HG02759 (cell line): ENCODE results near the gene ADCK1.
A peak's percentile ranks its signal among the peaks of the same experiment; 100 is the strongest.
"Not testable (repeated sequence)": the region's sequence is repeated elsewhere in the genome, so short reads cannot be mapped to it uniquely, and the experiment has no call there.

Source experiments
- ATAC-seq: cut with Tn5 transposase; IDR thresholded peaks from one replicate; pipeline ENCODE4 v1.9.1; 2021; ENCODE audit warnings: mild to moderate bottlenecking, moderate library complexity; ENCODE audit not compliant: unreplicated experiment

The ADCK1 gene

DNA sequence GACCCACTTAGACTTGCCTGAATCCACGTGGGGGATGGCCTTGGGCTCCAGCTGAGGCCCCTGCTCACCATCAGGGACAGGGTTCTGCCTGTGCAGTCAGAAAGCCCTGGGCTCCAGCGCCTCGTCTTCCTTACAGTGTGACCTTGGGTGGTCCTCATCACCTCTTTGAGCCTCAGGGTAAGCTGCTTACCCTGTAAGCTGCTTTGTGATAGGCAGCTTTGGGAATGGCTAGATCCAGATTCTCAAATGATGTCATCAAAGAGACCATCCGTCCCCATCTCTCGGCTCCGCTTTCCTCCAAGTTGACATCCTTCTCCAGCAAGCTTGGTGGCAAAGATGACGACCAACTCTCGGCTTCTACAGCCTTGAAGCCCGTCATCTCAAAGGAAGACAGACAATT, 127.0 kb downstream of the ADCK1 start:
- ATAC-seq: no peak

DNA sequence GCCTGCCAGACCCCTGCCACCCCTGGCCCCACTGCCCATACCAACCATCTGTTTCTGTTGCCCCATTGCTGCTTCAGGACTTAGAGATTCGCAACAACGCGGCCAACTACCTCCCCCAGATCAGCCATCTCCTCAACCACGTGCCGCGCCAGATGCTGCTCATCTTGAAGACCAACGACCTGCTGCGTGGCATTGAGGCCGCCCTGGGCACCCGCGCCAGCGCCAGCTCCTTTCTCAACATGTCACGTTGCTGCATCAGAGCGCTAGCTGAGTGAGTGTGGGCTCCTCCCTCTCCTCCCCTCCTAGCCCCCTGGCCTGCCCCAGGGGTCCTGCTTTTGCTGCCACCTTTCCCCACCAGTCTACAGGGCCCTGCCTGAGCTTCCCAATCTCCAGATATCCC, 131.5 kb downstream of the ADCK1 start:
- no peak for ATAC-seq

DNA sequence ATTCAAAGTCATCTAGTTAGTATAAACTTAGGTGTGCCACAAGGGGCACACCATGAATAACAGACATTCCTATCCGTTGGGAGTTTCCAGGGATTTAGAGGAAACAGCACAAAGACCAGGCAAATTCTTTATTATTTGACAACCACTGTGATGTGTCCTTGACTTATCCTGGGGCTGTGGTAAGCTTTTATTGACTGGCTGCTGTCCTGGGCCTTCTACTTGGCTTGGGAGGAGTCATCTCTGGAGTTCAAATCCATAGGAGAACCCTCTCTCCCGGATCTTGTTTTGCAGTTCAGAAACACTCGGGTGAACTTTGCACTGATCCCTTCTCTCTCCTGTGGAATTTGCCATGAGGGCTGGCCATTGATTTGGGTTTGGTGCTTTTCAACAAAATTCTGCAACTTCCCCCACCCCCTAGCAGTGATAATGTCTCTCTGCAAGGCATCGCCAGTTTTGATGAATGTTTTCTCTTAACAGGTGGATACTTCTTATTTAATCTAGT, 136.3 kb downstream of the ADCK1 start:
- ATAC-seq: no peak

DNA sequence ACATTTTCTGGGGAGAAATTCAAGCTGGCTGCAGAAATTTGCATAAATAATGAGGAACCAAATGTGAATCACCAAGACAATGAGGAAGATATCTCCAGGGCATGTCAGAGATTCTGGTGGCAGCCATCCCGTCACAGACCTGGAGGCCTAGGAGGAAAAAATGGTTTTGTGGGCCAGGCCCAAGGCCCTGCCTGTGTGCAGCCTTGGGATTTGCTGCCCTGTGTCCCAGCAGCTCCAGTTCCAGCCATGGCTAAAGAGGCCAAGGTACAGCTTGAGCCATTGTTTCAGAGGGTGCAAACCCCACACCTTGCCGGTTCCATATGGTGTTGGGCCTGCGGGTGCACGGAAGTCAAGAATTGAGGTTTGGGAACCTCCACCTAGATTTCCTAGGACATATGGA, 147.5 kb downstream of the ADCK1 start:
- ATAC-seq: no peak

DNA sequence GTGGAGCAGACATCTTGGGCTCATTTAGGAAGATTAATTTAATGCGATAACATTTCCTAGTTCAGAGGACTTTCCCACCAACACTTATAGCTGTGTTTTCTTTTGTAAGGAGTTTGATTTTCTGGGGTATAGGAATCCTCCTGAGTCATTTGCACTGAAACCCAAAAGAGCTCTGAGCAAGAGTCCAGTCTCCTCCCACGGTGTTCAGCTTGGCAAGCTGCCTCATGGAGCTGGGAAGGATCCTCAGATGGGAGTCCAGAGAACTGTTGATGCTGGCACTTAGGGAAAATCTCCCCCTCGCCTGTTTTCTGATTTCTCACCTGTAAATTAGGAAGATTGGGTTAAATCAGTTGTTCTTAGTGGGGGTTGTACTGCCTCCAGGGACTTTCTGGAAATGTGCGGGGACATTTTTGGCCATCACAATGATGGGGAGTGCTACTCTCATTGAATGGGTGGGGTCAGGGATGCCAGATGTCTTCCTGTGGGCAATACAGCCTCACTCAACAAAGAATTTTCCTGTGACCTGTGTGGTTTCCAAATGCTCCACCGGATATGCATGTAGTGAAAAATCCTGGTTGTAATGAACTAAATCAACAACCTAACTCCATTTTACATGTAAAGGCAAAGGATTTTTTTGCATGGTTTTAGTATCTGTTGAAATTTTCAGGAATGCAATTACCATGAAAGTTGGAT, 150.6 kb downstream of the ADCK1 start:
- ATAC-seq: no peak

DNA sequence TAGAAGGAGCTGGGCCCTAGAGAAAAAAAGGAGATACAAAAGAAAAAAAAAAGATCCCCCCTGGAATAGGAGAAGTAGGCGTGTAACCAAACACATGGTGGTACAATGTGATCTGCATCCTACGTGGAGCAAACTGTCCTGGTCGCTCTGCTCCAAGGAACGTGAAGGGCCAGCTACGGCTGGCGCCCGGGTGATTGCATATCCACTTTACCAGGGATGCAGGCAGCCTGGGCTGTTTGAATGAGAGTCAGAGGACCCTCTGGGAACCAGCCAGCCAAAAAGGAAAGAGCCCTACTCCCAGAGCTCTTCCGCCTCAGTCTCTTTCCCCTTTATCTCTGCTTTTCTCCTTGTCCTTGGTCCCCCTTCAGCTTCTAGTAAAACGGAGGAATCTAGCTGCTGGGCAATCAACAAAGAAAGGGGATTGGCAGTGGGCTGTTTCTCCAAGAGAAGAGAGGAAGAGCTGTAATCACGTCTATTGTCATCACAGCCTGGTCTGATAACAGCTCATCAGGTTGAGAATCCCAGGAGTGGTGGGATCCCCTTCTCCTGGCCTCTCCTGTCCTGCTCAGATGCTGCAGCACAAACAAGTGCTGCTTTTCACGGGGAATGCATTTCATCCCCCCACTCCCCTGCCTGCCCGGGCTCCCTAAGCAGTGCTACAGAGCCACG, 156.0 kb downstream of the ADCK1 start:
- ATAC-seq: no peak

DNA sequence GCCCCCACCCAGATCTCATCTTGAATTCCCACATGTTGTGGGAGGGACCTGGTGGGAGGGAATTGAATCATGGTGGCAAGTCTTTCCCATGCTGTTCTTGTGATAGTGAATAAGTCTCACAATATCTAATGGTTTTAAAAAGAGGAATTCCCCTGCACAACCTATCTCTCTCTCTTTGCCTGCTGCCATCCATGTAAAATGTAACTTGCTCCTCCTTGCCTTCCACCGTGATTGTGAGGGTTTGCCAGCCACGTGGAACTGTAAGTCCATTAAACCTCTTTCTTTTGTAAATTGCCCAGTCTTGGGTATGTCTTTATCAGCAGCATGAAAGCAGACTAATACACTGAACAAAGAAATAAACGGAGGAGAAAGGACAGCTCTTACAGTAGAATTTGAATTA, 159.8 kb downstream of the ADCK1 start:
- not testable (repeated sequence) for ATAC-seq

DNA sequence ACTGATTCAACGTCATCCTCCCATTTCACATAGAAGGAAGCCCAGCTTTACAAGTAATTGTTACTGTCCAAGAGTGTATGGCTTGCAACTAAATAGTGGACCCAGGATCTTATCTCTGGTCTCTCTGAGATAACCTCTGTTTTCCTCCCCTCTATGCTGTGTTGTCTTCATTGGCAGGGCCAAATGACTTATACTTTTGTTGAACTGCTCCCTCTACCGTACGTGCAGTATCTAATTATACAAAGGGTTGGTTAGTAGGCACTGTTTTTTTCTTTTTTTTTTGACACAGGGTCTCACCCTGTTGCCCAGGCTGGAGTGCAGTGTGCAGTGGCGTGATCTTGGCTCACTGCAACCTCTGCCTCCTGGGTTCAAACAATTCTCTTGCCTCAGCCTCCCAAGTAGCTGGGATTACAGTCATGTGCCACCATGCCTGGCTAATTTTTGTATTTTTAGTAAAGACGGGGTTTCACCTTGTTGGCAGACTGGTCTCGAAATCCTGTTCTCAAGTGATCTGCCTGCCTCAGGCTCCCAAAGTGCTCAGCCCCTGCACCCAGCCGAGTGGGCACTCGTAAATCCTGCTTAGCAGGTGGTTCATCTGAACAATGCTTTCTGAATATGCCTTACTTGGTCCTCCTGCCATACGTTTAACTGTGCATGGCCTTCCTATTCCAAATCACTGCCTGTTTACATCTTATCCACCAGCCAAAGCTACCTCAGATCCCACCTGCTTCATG, 162.1 kb downstream of the ADCK1 start:
- no peak for ATAC-seq

DNA sequence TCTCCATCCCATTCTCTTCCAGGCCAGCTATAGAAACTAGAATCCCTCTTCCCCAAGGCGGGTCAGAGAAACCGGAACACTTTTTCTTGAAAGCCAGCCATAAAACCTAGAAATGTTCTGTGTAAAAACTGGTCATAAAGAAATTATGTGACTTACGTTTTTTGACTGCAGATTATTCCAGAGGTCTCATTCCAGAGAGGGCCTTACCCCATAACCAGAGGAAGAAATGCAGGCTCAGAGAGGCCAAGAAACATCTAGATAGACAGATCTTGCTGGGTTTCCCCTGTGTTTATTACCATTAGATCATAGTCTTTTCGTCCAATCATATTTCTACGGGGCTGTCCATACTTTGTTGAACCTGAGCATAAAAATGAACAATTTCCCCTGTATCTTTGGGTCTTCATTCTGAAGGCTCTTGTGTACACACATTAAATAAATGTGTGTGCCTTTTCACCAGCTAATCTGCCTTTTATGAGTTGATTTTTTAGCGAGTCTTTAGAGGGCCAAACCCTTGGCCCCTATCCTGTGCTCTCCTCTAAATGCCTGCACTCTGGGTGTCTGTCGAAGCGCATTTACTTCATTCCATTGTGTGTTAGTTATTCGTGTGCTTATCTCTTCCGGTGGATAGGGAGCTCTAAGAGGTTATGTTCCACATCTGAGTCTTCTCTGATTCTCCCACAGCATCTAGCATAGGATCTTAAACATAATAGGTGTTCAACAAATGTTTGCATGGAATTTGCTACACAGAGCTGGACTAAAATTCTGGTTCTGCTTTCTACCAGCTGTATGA, 163.0 kb downstream of the ADCK1 start:
- ATAC-seq: no peak

DNA sequence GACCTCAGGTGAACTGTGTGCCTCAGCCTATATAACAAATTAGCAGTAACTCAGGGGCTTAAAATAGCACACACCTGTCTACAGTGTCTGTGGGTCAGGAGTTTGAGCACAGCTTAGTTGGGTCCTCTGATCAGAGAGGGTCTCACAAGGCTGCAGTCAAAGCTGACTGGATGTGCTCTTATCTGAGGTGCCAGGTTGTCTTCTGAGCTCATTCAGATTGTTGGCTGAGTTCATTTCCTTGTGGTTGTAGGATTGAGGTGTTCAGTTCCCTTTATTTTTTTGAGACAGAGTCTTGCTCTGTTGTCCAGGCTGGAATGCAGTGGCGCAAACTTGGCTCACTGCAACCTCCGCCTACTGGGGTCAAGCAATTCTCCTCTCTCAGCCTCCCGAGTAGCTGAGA, 164.7 kb downstream of the ADCK1 start:
- ATAC-seq: no peak

DNA sequence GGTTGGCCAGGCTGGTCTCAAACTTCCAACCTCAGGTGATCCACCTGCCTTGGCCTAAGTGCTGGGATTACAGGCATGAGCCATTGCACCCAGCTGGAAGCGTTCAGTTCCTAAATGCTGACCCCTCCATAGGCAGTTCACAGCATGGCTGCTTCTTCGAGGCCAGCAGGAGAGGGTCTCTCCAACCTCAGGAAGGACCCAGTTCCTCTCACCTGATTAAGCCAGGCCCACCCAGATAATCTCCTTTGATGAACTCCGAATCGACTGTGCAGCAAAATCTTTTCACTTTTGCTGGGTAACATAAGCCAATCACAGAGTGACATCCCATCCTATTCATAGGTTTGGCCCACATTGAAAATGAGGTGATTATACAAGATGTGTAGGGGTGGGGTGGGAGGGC, 165.1 kb downstream of the ADCK1 start:
- ATAC-seq: no peak

DNA sequence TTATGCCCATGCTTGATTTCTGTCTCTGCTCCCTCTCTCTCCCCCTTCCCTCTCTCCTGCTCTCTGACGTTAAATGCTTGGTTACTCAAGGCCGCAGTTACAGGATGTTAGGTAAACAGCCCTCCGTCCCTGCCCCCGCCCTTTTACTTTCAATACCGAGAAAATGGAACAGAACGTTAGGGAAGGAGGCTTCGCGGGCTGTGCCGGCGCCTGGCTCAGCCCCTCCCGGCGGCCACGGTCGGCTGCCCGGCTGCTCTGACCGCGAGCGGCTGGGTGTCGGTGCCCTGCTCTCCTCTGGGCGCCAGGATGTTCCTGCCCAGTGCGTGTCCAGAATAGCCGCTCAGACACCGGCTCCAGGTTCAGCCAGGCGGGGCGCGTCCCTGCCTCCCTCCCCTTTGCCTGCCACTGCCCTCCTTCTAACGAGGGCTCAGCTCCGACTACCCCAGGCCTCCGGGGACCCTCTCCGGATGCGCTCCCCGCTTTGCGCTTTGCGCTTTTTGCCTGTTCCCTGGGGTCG, 166.1 kb downstream of the ADCK1 start:
- peak; percentile 89 for ATAC-seq

DNA sequence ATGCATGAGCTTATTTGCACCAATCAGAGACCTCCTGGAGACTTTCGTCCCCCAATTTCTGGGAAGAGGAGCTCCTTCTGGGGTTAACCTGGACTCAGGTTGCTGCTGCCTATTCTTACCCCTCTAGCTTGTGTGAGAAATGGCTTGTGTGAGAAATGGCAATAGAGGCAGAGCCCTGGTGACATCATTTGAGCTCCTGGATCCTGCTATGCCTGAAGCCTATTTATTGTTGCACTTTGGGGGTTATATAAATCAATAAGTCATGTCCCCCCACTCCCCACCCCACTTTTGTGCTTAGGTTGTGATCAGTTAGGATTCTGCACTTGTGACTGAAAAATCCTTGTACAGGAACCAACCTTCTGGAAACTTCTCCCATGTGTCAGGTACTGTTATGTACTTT, 167.2 kb downstream of the ADCK1 start:
- ATAC-seq: no peak

DNA sequence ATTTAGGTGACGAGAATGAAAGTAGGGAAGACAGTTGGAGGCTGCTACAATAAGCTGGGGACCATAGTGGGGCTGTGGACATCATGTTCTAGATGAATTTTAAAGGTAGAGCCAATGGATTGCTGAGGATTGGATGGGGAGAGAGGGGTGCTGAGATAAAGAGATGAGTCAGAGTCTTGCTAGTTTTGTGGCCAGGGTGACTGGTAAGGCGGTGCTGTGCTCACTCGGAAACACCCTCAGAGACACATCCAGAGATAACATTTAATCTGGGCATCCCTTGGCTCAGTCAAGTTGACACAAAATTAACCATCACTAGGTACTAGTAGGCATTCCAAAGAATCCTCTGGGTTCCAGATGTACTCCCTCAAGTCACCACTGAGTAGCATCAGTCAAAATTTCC, 170.7 kb downstream of the ADCK1 start:
- ATAC-seq: no peak

DNA sequence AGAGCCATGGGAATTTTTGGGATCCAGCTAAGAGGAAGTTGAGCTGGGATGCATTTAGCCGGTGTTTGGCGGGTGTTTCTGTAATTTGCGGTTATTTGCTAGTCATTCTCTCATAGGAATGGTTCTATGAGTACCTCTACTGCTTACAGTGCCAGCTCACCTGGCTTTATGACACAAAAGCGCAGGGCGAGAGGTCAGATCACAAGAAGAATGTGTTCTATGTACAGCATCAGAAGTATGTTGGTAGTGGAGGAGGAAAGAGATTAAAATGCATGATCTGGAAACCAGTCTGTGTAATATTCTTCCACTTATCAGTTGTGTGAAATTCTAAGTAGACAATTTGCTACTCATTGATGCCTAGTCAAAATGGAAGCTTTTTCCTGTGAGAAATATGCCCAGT, 173.3 kb downstream of the ADCK1 start:
- ATAC-seq: no peak

DNA sequence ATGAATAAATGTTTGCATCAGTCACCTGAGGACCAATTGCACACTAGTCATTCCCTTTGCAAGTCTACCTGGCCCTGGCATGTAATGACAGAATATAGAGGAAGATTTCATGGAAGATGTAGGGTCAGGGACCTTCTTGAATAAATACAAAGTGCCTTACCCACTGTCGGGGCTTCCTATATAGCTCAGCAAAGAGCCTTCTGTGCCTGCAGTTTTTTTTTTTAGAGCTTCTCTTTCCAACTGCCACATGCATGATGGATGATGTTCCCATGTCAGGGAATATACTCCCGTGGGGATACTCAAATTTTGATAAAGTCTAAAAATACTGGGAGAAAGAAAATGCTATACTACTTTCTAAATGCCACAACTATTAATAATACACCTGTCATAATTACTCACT, 176.7 kb downstream of the ADCK1 start:
- ATAC-seq: no peak

DNA sequence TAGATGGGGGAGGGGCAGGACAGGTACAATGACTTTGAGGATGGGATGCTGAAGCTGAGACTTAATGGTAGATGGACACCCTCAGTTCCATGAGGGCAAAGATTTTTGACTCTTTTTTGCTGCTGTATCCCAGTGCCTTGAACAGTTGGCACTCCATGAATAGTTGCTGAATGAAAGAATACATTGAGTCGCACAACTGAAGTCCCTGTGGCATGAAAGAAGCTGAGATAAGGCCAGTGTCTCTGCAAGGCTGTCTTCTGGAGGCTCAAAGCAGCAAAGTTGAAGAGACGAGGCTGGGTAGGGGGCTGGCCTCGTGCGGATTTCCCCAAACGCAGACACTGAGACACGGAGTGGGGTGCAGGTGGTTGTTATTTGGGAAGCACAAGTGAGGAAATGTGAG, 179.3 kb downstream of the ADCK1 start:
- no peak for ATAC-seq

DNA sequence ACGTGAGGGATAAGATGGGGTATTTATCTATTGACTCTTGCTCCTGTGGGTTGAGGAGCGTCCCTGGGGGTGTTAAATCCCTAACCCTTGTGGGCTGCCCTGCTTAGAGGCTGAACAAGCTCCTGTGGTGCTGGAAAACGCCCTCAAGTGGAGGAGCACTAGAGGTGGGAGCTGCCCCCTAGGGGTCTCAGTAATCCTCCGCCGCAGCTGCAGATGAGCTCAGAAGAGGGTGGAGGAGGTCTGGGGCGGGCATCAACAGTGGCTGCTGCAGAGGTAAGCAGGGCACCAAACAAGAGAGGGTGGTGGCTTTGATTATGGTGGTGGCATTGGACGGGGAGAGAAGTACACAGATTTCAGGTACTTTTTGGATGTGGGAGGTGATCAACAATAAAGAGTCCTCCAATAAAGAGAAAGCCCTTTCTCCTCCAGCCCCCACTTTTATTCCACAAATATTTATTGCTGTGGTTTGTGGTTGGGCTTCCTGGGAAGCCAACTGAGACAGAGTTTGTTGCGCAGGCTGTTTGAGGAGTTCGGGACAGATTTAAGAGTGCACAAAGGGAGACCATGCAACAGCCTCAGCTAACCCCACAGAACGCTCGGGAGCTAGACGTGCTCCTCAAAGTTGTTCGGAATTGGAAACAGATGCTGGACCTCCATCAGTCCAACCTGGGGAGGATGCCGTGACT, 179.9 kb downstream of the ADCK1 start:
- ATAC-seq: no peak

DNA sequence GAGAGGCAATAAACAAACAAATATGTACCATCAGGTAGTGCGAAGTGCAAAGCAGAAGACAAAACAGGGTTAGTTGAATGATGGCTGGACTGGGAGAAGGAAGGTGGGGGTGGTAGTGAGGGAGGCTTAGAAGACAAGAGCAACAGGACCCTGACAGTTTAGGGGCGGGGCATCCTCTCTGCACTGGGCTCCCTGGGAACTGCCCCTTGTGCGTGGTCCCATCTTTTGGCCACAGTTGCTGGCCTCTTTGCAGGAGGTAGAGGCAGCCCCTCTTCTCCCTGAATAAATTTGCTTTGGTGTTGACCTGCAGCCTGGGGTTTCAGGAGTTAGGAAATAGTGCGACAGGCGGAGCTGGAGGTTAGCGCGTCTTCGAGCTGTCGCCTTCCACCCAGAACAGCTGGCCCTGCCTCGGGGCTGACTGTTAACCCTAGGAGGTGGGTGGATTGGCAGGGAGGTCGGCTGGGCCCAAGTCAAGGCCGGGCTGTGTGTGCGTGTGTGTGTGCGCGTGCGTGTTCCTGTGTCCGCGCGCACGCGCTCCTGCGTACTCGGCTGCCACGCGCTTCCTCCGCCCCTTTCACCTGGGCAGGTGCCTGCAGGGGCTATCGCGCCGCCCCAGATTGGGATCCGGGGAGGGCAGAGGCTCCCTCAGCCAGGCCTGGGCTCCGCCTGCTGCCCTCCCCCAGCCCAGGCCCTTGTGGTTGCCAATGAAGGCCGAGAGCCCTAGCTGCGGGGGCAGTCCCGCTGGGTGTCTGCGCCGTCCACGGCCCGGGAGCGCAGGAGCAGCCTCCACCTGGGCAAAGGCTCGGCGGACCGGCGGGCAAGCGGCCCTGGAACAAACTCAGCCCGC, 180.8 kb downstream of the ADCK1 start:
- ATAC-seq: no peak
